ENCODE data around the gene KCNRG.
"Not testable (repeated sequence)": the region's sequence is repeated elsewhere in the genome, so short reads cannot be mapped to it uniquely, and the experiment has no call there.

Gene KCNRG

GRCh38 chr13:50015258-50015657 is at the start of gene KCNRG:
TSS of gene KCNRG (plus strand) at chr13:50015444. CDS start at chr13:50015494, 50 bp downstream.
- H3K9ac ChIP-seq (ENCODE audit: low read depth, low read length) = peak within 1 kb of the TSS; percentile 3
- H3K4me3 ChIP-seq (ENCODE audit: low read depth, low read length) = no peak within 1 kb of the TSS
- no peaks in the 10 kb centered on the region for H3K9me3 ChIP-seq (ENCODE audit: control insufficient read depth, insufficient read depth, low read length)
- H3K27me3 ChIP-seq (ENCODE audit: control insufficient read depth, insufficient read depth, low read length) = no peaks in the 10 kb centered on the region
- H3K4me1 ChIP-seq (ENCODE audit: control insufficient read depth, insufficient read depth, low read length) = peaks cover 11% of the 10 kb centered on the region
- H3K36me3 ChIP-seq (ENCODE audit: control insufficient read depth, insufficient read depth, low read length) = no peaks in the 10 kb centered on the region

DNA sequence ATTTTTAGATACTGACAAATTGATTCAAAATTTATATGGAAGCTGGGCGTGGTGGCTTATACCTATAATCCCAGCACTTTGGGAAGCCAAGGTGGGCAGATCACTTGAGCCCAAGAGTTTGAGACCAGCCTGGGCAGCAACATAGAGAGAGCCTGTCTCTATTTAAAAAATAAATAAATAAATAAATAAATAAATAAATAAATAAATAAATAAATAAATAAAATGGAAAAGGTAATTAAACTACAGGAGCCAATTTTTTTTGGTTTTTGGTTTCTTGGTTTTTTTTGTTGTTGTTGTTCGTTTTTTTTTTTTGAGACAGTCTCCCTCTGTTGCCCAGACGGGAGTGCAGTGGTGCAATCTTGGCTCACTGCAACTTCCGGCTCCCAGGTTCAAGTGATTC is 47.8 kb upstream of the KCNRG start:
- no peaks in the 10 kb centered on the region for H3K27me3 ChIP-seq (ENCODE audit: control insufficient read depth, insufficient read depth, low read length)
- H3K9me3 ChIP-seq (ENCODE audit: control insufficient read depth, insufficient read depth, low read length) = no peaks in the 10 kb centered on the region
- H3K4me3 ChIP-seq (ENCODE audit: low read depth, low read length) = no peak overlapping the region
- H3K9ac ChIP-seq (ENCODE audit: low read depth, low read length) = no peak overlapping the region
- no peaks in the 10 kb centered on the region for H3K4me1 ChIP-seq (ENCODE audit: control insufficient read depth, insufficient read depth, low read length)
- no peaks in the 10 kb centered on the region for H3K36me3 ChIP-seq (ENCODE audit: control insufficient read depth, insufficient read depth, low read length)

GRCh38 chr13:49972709-49973108 is 42.5 kb upstream of the KCNRG start:
- no peaks in the 10 kb centered on the region for H3K9me3 ChIP-seq (ENCODE audit: control insufficient read depth, insufficient read depth, low read length)
- no peak overlapping the region for H3K4me3 ChIP-seq (ENCODE audit: low read depth, low read length)
- H3K27me3 ChIP-seq (ENCODE audit: control insufficient read depth, insufficient read depth, low read length) = no peaks in the 10 kb centered on the region
- H3K36me3 ChIP-seq (ENCODE audit: control insufficient read depth, insufficient read depth, low read length) = no peaks in the 10 kb centered on the region
- no peak overlapping the region for H3K9ac ChIP-seq (ENCODE audit: low read depth, low read length)
- no peaks in the 10 kb centered on the region for H3K4me1 ChIP-seq (ENCODE audit: control insufficient read depth, insufficient read depth, low read length)

DNA sequence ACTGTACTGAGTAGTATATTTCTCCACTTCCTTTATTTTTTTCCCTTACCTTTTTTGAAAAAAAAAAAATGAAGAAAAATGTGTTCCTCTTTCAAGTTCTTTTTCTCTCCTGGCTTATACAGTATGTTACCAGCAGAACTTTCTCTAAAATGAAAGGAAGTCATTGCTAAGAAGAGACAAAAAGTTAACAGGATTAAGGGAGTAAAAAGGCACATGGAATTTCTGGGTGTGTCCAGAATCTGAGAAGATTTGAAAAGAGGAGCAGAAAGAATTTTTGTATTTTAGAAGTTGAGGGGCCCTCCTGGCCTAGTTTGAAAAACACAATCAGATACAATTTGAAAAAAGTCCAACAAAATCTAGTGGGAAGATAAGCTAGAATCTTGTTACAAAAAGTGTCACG is 39.4 kb upstream of the KCNRG start:
- no peaks in the 10 kb centered on the region for H3K36me3 ChIP-seq (ENCODE audit: control insufficient read depth, insufficient read depth, low read length)
- H3K9ac ChIP-seq (ENCODE audit: low read depth, low read length) = no peak overlapping the region
- no peaks in the 10 kb centered on the region for H3K4me1 ChIP-seq (ENCODE audit: control insufficient read depth, insufficient read depth, low read length)
- no peaks in the 10 kb centered on the region for H3K27me3 ChIP-seq (ENCODE audit: control insufficient read depth, insufficient read depth, low read length)
- H3K9me3 ChIP-seq (ENCODE audit: control insufficient read depth, insufficient read depth, low read length) = no peaks in the 10 kb centered on the region
- no peak overlapping the region for H3K4me3 ChIP-seq (ENCODE audit: low read depth, low read length)

DNA sequence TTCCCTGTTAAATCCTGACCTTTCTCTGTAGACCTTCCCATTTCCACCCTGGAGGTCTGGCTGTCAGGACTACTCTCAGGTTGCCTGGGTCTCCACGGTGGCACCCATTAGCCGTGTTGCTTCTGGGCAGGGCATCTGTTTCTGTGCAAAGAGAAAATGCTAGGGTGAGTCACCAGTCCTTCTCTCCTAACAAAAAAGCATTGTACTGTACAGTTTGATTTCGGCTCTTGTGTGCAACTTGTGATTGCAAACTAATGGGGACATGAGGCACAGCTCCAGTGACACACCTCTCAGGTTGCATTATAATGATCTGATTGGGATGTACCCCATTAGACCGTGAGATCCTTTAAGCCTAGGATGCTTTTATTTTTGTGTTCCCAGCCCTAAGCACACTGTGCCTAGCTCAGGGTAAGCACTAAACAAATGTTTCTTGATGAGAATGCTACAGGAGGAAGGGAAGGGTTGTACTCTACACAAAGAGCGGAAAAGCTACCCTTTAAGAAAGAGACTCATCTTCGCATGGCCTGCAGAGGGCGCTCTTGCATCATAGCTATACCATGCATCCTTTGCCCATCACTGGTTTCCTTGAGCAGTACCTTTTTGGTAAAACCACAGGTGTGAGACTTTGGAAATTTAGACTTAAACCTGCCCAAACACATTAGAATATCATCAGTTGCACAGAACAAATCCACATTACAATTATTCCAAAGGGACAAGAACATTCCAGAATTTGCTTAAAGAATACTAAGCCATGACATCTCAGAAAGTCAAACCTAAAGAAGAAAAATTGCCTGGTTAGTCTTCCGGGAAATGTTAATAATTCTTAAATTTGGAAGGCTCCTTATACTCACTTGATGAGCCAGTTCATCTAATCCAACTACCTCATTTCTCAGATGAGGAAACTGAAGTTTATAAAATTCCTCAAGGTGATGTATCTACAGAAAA is 38.7 kb upstream of the KCNRG start:
- H3K4me1 ChIP-seq (ENCODE audit: control insufficient read depth, insufficient read depth, low read length) = no peaks in the 10 kb centered on the region
- H3K36me3 ChIP-seq (ENCODE audit: control insufficient read depth, insufficient read depth, low read length) = no peaks in the 10 kb centered on the region
- H3K9me3 ChIP-seq (ENCODE audit: control insufficient read depth, insufficient read depth, low read length) = no peaks in the 10 kb centered on the region
- no peak overlapping the region for H3K9ac ChIP-seq (ENCODE audit: low read depth, low read length)
- no peaks in the 10 kb centered on the region for H3K27me3 ChIP-seq (ENCODE audit: control insufficient read depth, insufficient read depth, low read length)
- no peak overlapping the region for H3K4me3 ChIP-seq (ENCODE audit: low read depth, low read length)

DNA sequence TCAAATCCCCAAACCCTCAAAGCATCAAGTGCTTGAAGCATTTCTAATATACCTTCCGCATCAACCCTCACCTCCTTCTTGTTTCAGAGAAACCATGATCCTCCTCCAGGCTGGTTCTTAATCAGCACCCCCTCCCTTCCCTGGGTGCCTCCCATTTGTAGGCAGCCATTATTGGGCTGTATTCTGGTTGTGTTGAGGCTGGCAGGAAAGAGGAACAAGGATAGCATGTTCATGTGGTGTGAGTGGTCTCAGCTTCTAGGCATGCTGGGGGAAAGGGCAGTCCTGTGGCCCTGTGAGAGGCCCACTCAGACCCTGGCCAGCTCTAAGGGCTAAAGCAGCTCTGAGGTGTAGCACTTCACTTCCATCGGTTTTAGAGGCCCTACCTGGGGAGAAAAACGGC is 37.3 kb upstream of the KCNRG start:
- H3K4me1 ChIP-seq (ENCODE audit: control insufficient read depth, insufficient read depth, low read length) = no peaks in the 10 kb centered on the region

GRCh38 chr13:49980266-49980665 is 35.0 kb upstream of the KCNRG start:
- Histone ChIP-seq H3K27me3 (ENCODE audit: control insufficient read depth, insufficient read depth, low read length) (no peaks in the 10 kb centered on the region), H3K4me3 (ENCODE audit: low read depth, low read length) (no peak overlapping the region), H3K9me3 (ENCODE audit: control insufficient read depth, insufficient read depth, low read length) (no peaks in the 10 kb centered on the region), H3K4me1 (ENCODE audit: control insufficient read depth, insufficient read depth, low read length) (no peaks in the 10 kb centered on the region), H3K9ac (ENCODE audit: low read depth, low read length) (no peak overlapping the region), H3K36me3 (ENCODE audit: control insufficient read depth, insufficient read depth, low read length) (no peaks in the 10 kb centered on the region)

More for the DNA sequence above, 37.3 kb upstream of the KCNRG start:
- no peaks in the 10 kb centered on the region for H3K9me3 ChIP-seq (ENCODE audit: control insufficient read depth, insufficient read depth, low read length)
- no peaks in the 10 kb centered on the region for H3K36me3 ChIP-seq (ENCODE audit: control insufficient read depth, insufficient read depth, low read length)
- no peak overlapping the region for H3K4me3 ChIP-seq (ENCODE audit: low read depth, low read length)
- H3K9ac ChIP-seq (ENCODE audit: low read depth, low read length) = no peak overlapping the region
- no peaks in the 10 kb centered on the region for H3K27me3 ChIP-seq (ENCODE audit: control insufficient read depth, insufficient read depth, low read length)

- Histone ChIP-seq H3K9ac (ENCODE audit: low read depth, low read length) (no peak overlapping the region), H3K27me3 (ENCODE audit: control insufficient read depth, insufficient read depth, low read length) (no peaks in the 10 kb centered on the region), H3K4me3 (ENCODE audit: low read depth, low read length) (no peak overlapping the region), H3K4me1 (ENCODE audit: control insufficient read depth, insufficient read depth, low read length) (no peaks in the 10 kb centered on the region), H3K36me3 (ENCODE audit: control insufficient read depth, insufficient read depth, low read length) (no peaks in the 10 kb centered on the region), H3K9me3 (ENCODE audit: control insufficient read depth, insufficient read depth, low read length) (no peaks in the 10 kb centered on the region)
Measured at GRCh38 chr13:49985129-49985528, 30.1 kb upstream of the KCNRG start.

- H3K36me3 ChIP-seq (ENCODE audit: control insufficient read depth, insufficient read depth, low read length) = no peaks in the 10 kb centered on the region
- no peaks in the 10 kb centered on the region for H3K9me3 ChIP-seq (ENCODE audit: control insufficient read depth, insufficient read depth, low read length)
- H3K9ac ChIP-seq (ENCODE audit: low read depth, low read length) = no peak overlapping the region
- no peaks in the 10 kb centered on the region for H3K27me3 ChIP-seq (ENCODE audit: control insufficient read depth, insufficient read depth, low read length)
- no peak overlapping the region for H3K4me3 ChIP-seq (ENCODE audit: low read depth, low read length)
- H3K4me1 ChIP-seq (ENCODE audit: control insufficient read depth, insufficient read depth, low read length) = no peaks in the 10 kb centered on the region
Measured at GRCh38 chr13:49986471-49986870, 28.8 kb upstream of the KCNRG start.

DNA sequence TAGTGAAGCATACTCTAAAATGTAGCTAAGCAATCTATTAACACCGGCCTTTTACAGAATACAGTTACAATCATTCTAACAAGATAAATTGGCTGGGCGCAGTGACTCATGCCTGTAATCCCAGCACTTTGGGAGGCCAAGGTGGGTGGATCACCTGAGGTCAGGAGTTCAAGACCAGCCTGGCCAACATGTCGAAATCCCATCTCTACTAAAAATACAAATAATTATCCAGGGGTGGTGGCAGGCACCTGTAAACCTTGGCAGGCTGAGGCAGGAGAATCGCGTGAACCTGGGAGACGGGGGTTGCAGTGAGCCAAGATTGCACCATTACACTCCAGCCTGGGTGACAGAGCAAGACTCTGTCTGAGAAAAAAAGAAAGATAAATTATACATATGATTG is 24.6 kb upstream of the KCNRG start:
- H3K4me3 ChIP-seq (ENCODE audit: low read depth, low read length); H3K9ac ChIP-seq (ENCODE audit: low read depth, low read length); H3K27me3 ChIP-seq (ENCODE audit: control insufficient read depth, insufficient read depth, low read length); H3K9me3 ChIP-seq (ENCODE audit: control insufficient read depth, insufficient read depth, low read length); H3K36me3 ChIP-seq (ENCODE audit: control insufficient read depth, insufficient read depth, low read length); H3K4me1 ChIP-seq (ENCODE audit: control insufficient read depth, insufficient read depth, low read length): not testable (repeated sequence)

- H3K36me3 ChIP-seq (ENCODE audit: control insufficient read depth, insufficient read depth, low read length) = no peaks in the 10 kb centered on the region
- H3K4me1 ChIP-seq (ENCODE audit: control insufficient read depth, insufficient read depth, low read length) = no peaks in the 10 kb centered on the region
- H3K9ac ChIP-seq (ENCODE audit: low read depth, low read length) = no peak overlapping the region
- no peaks in the 10 kb centered on the region for H3K9me3 ChIP-seq (ENCODE audit: control insufficient read depth, insufficient read depth, low read length)
- H3K27me3 ChIP-seq (ENCODE audit: control insufficient read depth, insufficient read depth, low read length) = peaks cover 5% of the 10 kb centered on the region
- H3K4me3 ChIP-seq (ENCODE audit: low read depth, low read length) = no peak overlapping the region
Measured at GRCh38 chr13:49993111-49993510, 22.1 kb upstream of the KCNRG start.

DNA sequence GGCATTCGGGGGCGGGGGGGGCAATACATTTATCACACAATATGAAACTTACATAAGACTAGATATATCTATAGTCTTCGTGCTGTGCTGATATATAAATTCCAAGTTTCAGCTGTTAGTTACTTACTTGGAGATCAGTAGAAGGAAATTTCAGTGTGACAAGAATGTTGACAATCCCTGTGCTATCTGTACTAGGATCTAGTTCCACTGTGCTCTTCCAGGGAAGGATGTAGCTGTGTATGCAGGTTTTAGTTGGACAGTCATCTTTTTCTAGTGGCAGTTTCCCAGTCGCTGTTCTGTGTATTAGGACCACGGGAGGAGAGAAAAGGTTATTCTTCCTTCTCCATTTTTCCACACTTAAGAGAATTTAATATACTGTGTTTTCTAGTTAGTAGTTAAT is 21.6 kb upstream of the KCNRG start:
- no peaks in the 10 kb centered on the region for H3K36me3 ChIP-seq (ENCODE audit: control insufficient read depth, insufficient read depth, low read length)
- peaks cover 3% of the 10 kb centered on the region for H3K4me1 ChIP-seq (ENCODE audit: control insufficient read depth, insufficient read depth, low read length)
- H3K9ac ChIP-seq (ENCODE audit: low read depth, low read length) = no peak overlapping the region
- peaks cover 5% of the 10 kb centered on the region for H3K27me3 ChIP-seq (ENCODE audit: control insufficient read depth, insufficient read depth, low read length)
- no peaks in the 10 kb centered on the region for H3K9me3 ChIP-seq (ENCODE audit: control insufficient read depth, insufficient read depth, low read length)
- no peak overlapping the region for H3K4me3 ChIP-seq (ENCODE audit: low read depth, low read length)

All from iPS-15b (cell line).